ENCODE measurements around the gene UBXN10. TPM values are rescaled to one million over a fixed set of nuclear protein-coding genes. Genes with fewer than 3 reads are reported as not detected.

Gene UBXN10
- total and polyA plus RNA-seq, 2 of the 8 experiments (the other 6 are each of a cell fraction or from before 2014, with no cell fraction given), result 0.43 to 0.68 TPM

DNA sequence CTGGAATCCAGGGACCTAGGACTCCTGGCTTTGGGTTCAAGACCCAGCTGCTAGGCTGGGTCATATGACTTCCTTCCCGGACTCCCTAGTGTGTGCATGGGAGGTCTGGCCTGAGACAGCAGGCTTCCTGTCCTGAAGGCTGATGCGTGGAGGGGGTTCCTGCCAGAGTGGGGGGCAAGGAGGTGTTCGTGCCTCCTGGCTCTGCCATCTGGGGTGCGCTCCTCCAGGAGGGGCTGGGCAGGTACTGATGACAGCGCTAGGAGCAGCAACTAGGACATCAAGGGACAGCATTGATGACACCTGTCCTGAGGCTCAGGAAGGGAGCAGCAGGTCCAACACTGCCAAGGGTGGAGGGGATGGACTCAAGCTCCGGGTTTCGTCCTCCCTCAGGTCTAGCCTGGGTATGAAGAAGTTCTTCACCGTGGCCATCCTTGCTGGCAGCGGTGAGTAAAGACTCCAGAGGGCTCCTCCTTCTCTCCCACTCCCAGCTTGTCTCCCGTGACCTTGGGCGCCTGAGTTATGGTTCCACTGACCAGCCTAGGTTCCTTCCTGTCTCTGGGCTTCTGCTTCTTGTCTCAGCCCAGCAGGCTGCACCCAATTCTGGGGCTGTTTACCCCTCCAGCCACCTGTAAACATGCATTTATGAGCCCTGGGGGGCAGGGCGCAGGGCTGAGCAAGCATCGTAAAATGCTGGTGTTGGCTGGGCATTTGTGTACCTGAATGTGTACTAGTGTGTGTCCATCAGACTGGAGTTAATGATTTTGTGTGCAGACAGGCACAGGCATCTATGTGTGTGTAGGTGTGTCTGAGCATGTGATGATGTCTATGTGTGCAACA, 45.9 kb upstream of the UBXN10 start:
- H4K8ac ChIP-seq (ENCODE audit: extremely low read depth, insufficient read depth, low read length), result no peak overlapping the region
- H2AFZ ChIP-seq (ENCODE audit: low read length), result no peak overlapping the region
- H3K4me2 ChIP-seq (ENCODE audit: insufficient read depth in 1 of 2, low read depth in 2 of 2, low read length in 2 of 2), result no peak overlapping the region
- H4K20me1 ChIP-seq (replicated peaks in 1 of 2; ENCODE audit: control insufficient read depth in 1 of 2, insufficient read depth in 2 of 2, low read length in 2 of 2), result no peaks in the 10 kb centered on the region
- H2BK15ac ChIP-seq (ENCODE audit: low read length), result no peak overlapping the region
- no peak overlapping the region for H4K91ac ChIP-seq (replicated peaks; ENCODE audit: insufficient read length, low read length)
- H3K4me3 ChIP-seq (ENCODE audit: extremely low read depth in 1 of 4, insufficient read depth in 2 of 4, low read depth in 3 of 4, low read length in 4 of 4), result no peak overlapping the region
- no peak overlapping the region for H3K14ac ChIP-seq (ENCODE audit: insufficient read length)
- no peaks in the 10 kb centered on the region for H3K79me1 ChIP-seq (ENCODE audit: low read depth, low read length)
- 84% methylated on average over 13 of the region's 13 CpGs; no CpG with 5 or more reads in 1 of the 2 experiments for WGBS, 2 experiments (ENCODE audit: extremely low coverage in 1 of 2, insufficient coverage in 1 of 2, insufficient read length in 1 of 2, insufficient replicate concordance in 2 of 2, low coverage in 1 of 2, low lambda C conversion rate in 2 of 2, missing lambda C conversion rate in 1 of 2)
- no peak overlapping the region for H3K56ac ChIP-seq (replicated peaks; ENCODE audit: insufficient read length, low read depth, low read length)
- H3K9me3 ChIP-seq (ENCODE audit: insufficient read depth in 2 of 2, low read depth in 1 of 2, low read length in 1 of 2), result no peaks in the 10 kb centered on the region; a peak in 1 of 4 replicates
- no peak overlapping the region for H2BK120ac ChIP-seq (replicated peaks; ENCODE audit: low read depth, low read length)
- H2BK12ac ChIP-seq (ENCODE audit: low read depth, low read length), result 0 out of 2 replicates have a peak overlapping the region, but pooled peaks have one; percentile 9
- CTCF ChIA-PET (ENCODE audit: partially characterized antibody), result interaction anchor here (0.6 kb wide), 1 partner anchor 261 kb away, joined by 3 read pairs; no protein-coding TSS in a partner anchor
- no peak overlapping the region for H3K27ac ChIP-seq (ENCODE audit: low read depth, low read length)
- no peaks in the 10 kb centered on the region for H3K36me3 ChIP-seq (ENCODE audit: control insufficient read depth in 2 of 4, insufficient read depth in 4 of 4, low read length in 3 of 4)
- H2AK5ac ChIP-seq (ENCODE audit: low read depth, low read length), result no peak overlapping the region
- H3K23ac ChIP-seq (ENCODE audit: insufficient read length), result no peak overlapping the region
- H3K27me3 ChIP-seq (replicated peaks in 1 of 4; ENCODE audit: control insufficient read depth in 3 of 4, extremely low read depth in 1 of 4, insufficient read depth in 3 of 4, low read length in 3 of 4), result no peaks in the 10 kb centered on the region
- no peak overlapping the region for H2BK5ac ChIP-seq (ENCODE audit: low read depth, low read length)
- H3K79me2 ChIP-seq (ENCODE audit: control insufficient read depth in 1 of 2, insufficient read depth in 2 of 2, low read length in 2 of 2), result no peaks in the 10 kb centered on the region
- POLR2A ChIA-PET (ENCODE audit: partially characterized antibody), result no interaction called here
- no peak overlapping the region for H4K5ac ChIP-seq (ENCODE audit: insufficient read length, low read depth, low read length)
- no peak for DNase-seq (ENCODE audit: low read depth in 1 of 2, low spot score in 2 of 2)
- H3K4ac ChIP-seq (replicated peaks; ENCODE audit: insufficient read length, low read depth, low read length), result no peak overlapping the region
- H3K23me2 ChIP-seq (ENCODE audit: low read depth, low read length), result peaks cover 3% of the 10 kb centered on the region; the same call in 1 of the 2 replicates
- H3K4me1 ChIP-seq (replicated peaks in 1 of 4; ENCODE audit: control insufficient read depth in 3 of 4, insufficient read depth in 4 of 4, low read length in 3 of 4), result no peaks in the 10 kb centered on the region; a peak in 1 of 7 replicates
- H3K9ac ChIP-seq (replicated peaks in 1 of 4; ENCODE audit: extremely low read depth in 1 of 4, low read depth in 3 of 4, low read length in 3 of 4), result no peak overlapping the region
- H2BK20ac ChIP-seq (ENCODE audit: low read length), result no peak overlapping the region
- no peak for FAIRE-seq
- H3K18ac ChIP-seq (ENCODE audit: extremely low read depth, low read length), result no peak overlapping the region
- TF ChIP-seq, protein P1, sequence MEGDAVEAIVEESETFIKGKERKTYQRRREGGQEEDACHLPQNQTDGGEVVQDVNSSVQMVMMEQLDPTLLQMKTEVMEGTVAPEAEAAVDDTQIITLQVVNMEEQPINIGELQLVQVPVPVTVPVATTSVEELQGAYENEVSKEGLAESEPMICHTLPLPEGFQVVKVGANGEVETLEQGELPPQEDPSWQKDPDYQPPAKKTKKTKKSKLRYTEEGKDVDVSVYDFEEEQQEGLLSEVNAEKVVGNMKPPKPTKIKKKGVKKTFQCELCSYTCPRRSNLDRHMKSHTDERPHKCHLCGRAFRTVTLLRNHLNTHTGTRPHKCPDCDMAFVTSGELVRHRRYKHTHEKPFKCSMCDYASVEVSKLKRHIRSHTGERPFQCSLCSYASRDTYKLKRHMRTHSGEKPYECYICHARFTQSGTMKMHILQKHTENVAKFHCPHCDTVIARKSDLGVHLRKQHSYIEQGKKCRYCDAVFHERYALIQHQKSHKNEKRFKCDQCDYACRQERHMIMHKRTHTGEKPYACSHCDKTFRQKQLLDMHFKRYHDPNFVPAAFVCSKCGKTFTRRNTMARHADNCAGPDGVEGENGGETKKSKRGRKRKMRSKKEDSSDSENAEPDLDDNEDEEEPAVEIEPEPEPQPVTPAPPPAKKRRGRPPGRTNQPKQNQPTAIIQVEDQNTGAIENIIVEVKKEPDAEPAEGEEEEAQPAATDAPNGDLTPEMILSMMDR (IDR thresholded peaks at IDR 0.05; ENCODE audit: control extremely low read depth in 1 of 3, insufficient read depth in 1 of 3, low read depth in 1 of 3, low read length in 3 of 3), result no peak
- TF ChIP-seq CHD1 (IDR thresholded peaks at IDR 0.05; ENCODE audit: low read depth, low read length), result no peak
- TF ChIP-seq CTBP2 (IDR thresholded peaks at IDR 0.05; ENCODE audit: borderline replicate concordance, insufficient read depth, insufficient read length, low read length), result no peak
- no peak for TF ChIP-seq SP2 (IDR thresholded peaks at IDR 0.05; ENCODE audit: low read length)
- TF ChIP-seq BCL11A (IDR thresholded peaks at IDR 0.05; ENCODE audit: low read depth in 2 of 2, low read length in 2 of 2), result no peak
- no peak for TF ChIP-seq SIX5 (IDR thresholded peaks at IDR 0.05; ENCODE audit: low read depth, low read length)
- no peak for TF ChIP-seq SAP30 (IDR thresholded peaks at IDR 0.05; ENCODE audit: insufficient read depth, insufficient replicate concordance, low read length)
- TF ChIP-seq TAF1 (IDR thresholded peaks at IDR 0.05; ENCODE audit: low read depth, low read length), result no peak
- no peak for TF ChIP-seq RNF2 (IDR thresholded peaks at IDR 0.05; ENCODE audit: borderline replicate concordance, low read depth, low read length, missing control alignments, poor library complexity, severe bottlenecking)
